HL-60/S4 (cell line): ENCODE data around the gene WASHC4.
"Not testable (repeated sequence)": the region's sequence is repeated elsewhere in the genome, so short reads cannot be mapped to it uniquely, and the experiment has no call there.

Experiments
- in situ Hi-C: fragments of 300-500 bp; cut with MboI; formaldehyde crosslinking; loops from 2 replicates; pipeline ENCODE4 v1.14.3; 2022; ENCODE audit warnings: low sequenced_read_pairs

Gene WASHC4

GRCh38 chr12:105089817-105090216 is 17.7 kb upstream of the WASHC4 start:
- in situ Hi-C loops, result no loop called here

- in situ Hi-C loops, result no loop called here
Measured at GRCh38 chr12:105090361-105090760, 17.2 kb upstream of the WASHC4 start.

GRCh38 chr12:105091476-105092206 is 15.9 kb upstream of the WASHC4 start:
- in situ Hi-C loops, result no loop called here

GRCh38 chr12:105092336-105092735 is 15.2 kb upstream of the WASHC4 start:
- in situ Hi-C loops, result no loop called here

- in situ Hi-C loops, result not testable (repeated sequence)
Measured at GRCh38 chr12:105095338-105095737, 12.2 kb upstream of the WASHC4 start.

- in situ Hi-C loops, result no loop called here
Measured at GRCh38 chr12:105099356-105099755, 8.2 kb upstream of the WASHC4 start.

GRCh38 chr12:105100207-105100985 is 7.1 kb upstream of the WASHC4 start:
- in situ Hi-C loops, result no loop called here

GRCh38 chr12:105100998-105101397 is 6.5 kb upstream of the WASHC4 start:
- in situ Hi-C loops, result no loop called here

- in situ Hi-C loops, result no loop called here
Measured at GRCh38 chr12:105102673-105103072, 4.9 kb upstream of the WASHC4 start.

- in situ Hi-C loops, result no loop called here
Measured at GRCh38 chr12:105104762-105105161, 2.8 kb upstream of the WASHC4 start.

GRCh38 chr12:105106621-105107020 is 910 bp upstream of the WASHC4 start:
- in situ Hi-C loops, result no loop called here

- in situ Hi-C loops, result no loop called here
Measured at GRCh38 chr12:105107171-105107493, 399 bp upstream of the WASHC4 start.

GRCh38 chr12:105109465-105110212 is 2.1 kb downstream of the WASHC4 start:
- in situ Hi-C loops, result no loop called here

- in situ Hi-C loops, result no loop called here
Measured at GRCh38 chr12:105110851-105111250, 3.3 kb downstream of the WASHC4 start.

- in situ Hi-C loops, result no loop called here
Measured at GRCh38 chr12:105113094-105113493, 5.6 kb downstream of the WASHC4 start.

GRCh38 chr12:105116969-105117368 is 9.4 kb downstream of the WASHC4 start:
- in situ Hi-C loops, result no loop called here

- in situ Hi-C loops, result no loop called here
Measured at GRCh38 chr12:105120551-105120950, 13.0 kb downstream of the WASHC4 start.

GRCh38 chr12:105138248-105138647 is 30.7 kb downstream of the WASHC4 start:
- in situ Hi-C loops, result no loop called here

GRCh38 chr12:105141320-105141922 is 33.9 kb downstream of the WASHC4 start:
- in situ Hi-C loops, result no loop called here

GRCh38 chr12:105142259-105142658 is 34.7 kb downstream of the WASHC4 start:
- in situ Hi-C loops, result no loop called here

GRCh38 chr12:105156260-105156659 is 48.7 kb downstream of the WASHC4 start:
- in situ Hi-C loops, result no loop called here
